Raji (cell line): ENCODE measurements around the gene ZBTB22.
A peak's percentile ranks its signal among the peaks of the same experiment; 100 is the strongest.

Experiments
- POLR2A ChIP-seq: IDR thresholded peaks from 2 replicates; pipeline ENCODE4 v1.6.1; 2011; ENCODE audit warnings: low read depth, low read length, control low read depth; ENCODE audit not compliant: insufficient read depth

ZBTB22 gene

DNA sequence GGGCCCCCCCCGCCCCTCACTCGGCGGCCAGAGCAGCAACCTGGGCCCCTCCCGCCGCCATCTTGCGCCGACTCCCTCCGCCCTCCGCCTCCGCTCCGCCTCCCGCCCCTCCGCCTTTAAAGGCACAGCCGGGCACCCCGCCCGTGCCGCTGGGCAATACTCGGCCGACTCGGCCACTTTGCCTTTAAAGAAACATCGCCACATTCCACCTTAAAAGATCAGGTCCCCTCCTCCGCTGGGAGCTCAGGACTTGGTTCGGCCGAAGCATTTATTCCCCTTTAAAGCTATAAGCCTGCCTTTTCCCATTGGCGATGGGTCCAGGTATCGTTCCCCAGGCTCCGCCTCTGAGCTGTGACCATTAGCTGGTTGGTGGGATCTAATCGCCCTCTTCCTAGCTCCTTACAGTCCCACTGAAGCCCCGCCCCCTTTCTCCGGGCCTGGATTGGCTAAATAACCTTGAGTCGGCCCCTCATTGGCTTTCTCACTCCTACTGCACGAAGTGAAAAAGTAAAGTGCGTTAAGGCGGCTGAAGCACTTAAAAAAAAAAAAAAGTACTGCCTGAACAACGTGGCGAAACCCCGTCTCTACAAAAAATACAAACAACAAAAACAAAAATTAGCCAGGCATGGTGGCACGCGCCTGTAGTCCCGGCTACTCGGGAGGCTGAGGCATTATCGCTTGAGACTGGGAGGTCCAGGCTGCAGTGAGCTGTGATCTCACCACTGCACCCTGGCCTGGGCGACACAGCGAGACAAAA is at the start of gene ZBTB22:
Gene ZBTB22 (minus strand): TSS at position 76 of the 757 bp plus-strand sequence. CDS start 828 bp downstream, outside the sequence.
- TF ChIP-seq POLR2A = peak; percentile 53

DNA sequence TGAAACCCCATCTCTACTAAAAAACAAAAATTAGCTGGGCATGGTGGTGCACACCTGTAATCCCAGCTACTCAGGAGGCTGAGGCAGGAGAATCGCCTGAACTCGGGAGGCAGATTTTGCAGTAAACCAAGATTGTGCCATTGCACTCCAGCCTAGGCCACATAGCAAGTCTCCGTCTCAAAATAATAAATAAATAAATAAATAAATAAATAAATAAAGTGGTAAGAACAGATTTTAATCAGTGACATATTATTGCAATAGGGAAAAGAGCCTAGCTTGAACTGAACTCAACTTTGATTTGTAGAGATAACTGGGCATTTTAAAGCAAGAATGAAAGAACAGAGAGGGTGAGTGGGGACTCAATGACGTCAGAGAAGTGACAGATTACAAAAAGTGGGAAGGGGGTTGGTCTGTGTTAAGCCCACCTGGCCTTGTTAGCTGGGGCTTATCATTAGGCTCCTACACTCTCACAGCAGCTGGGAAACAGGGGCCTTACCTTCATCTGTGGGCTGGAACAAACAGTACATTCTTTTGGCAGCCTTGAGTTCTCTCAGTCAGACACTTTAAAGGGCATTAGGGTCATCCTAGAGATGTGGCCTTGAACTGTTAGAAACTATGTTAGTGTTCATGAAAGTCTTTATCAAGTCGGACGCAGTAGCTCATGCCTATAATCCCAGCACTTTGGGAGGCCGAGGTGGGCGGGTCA is 49.6 kb upstream of the ZBTB22 start:
- TF ChIP-seq POLR2A = no peak

DNA sequence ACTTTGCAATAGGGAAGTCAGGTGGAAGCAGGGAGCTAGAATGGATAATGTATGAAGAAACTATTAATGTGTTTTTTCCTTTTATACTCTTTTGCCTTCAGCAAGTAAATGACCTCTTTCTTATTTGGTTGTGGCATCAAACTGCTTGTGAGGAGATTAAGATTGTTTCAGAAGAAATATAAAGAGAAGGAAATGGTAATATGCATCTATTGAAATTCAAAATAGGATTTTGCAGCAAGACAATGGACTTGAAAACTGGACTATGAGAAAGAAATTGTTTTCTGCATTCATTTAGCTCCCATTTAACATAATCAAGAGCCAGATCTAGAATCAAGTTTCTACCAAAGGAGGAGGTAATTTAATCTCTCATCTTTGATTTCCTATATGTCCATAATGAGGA is 41.8 kb upstream of the ZBTB22 start:
- TF ChIP-seq POLR2A = no peak

GRCh38 chr6:33356295-33356694 is 38.8 kb upstream of the ZBTB22 start:
- no peak for TF ChIP-seq POLR2A

DNA sequence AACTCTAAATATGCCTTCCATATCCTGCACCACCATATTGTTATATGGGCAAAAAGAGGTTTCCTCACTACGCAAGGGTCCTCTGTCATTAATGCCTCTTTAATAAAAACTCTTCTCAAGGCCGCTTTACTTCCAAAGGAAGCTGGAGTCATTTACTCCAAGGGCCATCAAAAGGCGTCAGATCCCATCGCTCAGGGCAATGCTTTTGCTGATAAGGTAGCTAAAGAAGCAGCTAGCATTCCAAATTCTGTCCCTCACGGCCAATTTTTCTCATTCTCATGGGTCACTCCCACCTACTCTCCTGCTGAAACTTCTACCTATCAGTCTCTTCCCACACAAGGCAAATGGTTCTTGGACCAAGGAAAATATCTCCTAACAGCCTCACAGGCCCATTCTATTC is 30.3 kb upstream of the ZBTB22 start:
- TF ChIP-seq POLR2A = no peak

DNA sequence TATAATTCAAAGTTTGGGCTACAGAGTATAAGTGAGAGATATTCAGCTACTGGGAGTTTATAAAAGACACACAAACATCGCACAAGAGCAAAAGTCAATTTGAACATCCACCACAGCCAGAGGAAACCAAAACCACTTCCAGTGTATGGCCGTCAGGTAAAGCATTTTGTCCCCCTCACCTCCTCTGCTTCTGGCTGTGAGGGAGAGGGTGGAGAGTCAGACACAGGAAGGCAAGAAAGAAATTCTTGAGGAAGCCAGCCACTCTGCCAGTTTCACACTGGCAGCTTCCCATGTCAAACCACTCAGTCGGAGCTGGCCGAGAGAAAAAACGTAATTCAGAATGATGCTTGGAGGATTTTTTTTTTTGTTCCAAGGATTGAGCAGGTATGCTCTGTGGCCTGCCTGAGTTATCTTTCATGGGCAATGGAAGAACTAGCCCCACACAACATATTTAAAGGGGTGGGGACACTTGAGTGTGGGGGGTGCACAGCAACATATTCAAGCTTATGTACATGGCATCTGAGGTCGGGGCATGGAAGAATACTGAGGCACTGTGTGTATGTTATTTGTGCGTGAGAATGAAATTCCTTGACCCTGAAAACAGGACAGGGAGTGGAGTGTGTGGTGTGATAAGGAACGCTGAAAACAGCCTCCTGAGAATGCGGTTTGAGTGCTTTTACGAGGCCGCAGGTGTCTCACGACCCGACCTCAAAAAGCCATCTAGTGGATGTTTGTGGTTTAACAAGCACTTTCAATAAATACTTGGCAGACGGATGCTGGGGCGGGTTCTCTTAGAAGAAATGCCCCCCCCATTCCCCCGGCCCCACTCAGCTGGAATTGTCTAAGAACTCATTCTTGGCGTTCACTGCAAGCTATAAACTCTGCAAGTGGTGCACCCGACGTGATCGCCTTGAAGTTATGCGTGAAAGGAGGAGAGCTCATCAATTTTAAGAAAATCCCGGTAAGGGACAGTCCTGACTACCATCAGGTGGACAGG is 27.5 kb upstream of the ZBTB22 start:
- peak; percentile 36; the same call in 1 of the 2 replicates for TF ChIP-seq POLR2A

DNA sequence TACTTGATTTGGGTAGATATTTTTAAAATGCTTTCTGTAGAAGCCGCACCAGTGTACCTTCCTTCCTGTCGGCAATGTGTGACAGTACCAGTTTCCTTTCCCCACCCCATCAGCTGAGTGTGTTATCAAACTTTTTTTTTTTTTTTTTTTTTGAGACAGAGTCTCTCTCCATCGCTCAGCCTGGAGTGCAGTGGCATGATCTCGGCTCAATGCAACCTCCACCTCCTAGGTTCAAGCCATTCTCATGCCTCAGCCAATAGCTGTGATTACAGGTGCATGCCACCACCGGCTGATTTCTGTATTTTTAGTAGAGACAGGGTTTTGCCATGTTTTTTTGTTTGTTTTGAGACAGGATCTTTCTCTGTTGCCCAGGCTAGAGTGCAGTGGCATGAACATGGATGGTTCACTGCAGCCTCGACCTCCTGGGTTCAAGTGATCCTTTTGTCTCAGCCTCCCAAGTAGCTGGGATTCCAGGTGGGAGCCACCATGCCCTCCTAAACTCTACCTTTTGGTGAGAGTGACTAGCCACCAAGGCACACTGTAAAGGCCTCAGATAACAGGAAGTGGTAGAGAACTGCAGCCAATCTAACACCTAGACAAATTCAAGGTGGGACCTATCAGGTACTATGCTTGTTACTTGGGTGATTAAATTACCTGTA is 26.5 kb upstream of the ZBTB22 start:
- TF ChIP-seq POLR2A = no peak

DNA sequence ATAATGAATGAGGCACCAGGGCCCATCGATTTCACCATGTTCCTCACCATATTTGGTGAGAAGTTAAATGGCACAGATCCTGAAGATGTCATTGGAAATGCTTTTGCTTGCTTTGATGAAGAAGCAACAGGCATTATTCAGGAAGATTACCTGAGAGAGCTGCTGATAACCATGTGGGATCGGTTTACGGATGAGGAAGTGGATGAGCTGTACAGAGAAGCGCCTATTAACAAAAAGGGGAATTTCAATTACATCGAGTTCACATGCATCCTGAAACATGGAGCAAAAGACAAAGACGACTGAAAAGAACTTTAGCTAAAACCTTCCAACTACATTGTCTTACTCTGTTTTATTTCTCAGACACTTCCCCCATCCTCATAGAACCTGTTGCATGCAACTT is 21.6 kb upstream of the ZBTB22 start:
- TF ChIP-seq POLR2A = no peak

GRCh38 chr6:33336495-33336894 is 19.0 kb upstream of the ZBTB22 start:
- TF ChIP-seq POLR2A = no peak

GRCh38 chr6:33335916-33336315 is 18.4 kb upstream of the ZBTB22 start:
- TF ChIP-seq POLR2A = no peak

GRCh38 chr6:33333666-33334065 is 16.1 kb upstream of the ZBTB22 start:
- no peak for TF ChIP-seq POLR2A

GRCh38 chr6:33330736-33331135 is 13.2 kb upstream of the ZBTB22 start:
- no peak for TF ChIP-seq POLR2A

DNA sequence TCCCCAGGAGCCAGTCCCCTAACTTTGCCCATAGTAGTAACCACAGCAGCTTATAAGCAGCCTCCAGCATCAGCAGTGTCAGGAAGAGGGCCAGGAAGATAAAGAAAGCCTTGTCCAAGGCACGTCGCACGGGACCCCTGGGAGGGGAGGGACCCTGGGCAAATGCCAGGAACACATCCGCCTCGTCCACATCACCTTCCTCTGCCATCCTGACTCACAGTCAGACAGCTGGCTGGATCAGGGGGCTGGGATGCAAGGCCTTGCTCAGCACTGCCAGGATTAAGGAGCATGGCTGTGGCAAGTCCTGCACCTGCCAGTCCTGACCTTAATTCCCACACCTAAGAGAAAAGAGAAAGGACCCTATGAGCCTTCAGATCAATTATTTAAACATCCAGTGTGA is 11.5 kb upstream of the ZBTB22 start:
- no peak for TF ChIP-seq POLR2A

DNA sequence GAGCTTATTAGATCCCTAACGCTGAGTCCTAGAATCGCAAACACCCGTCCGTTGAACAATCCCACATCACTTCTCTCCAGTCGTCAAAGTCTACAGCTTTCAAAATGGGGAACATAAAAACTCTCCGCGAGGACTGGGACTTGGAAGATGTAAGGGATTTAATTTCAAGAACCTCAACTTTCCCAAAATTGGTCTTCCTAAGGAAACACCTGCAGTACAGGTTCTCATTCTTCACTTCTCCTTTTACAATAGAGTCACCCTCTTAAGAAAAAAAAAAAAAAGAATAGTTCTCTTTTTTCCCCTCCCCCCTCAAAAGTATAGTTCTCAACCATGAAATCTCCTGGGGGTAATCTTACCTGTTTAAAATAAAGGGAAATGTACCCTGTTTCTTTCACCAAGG is 6.6 kb upstream of the ZBTB22 start:
- no peak for TF ChIP-seq POLR2A

- no peak for TF ChIP-seq POLR2A
These were observed 6.0 kb upstream of the ZBTB22 start for GRCh38 chr6:33323623-33323948.
